Measurements from ENCODE around the gene GNPTAB.
"Not testable (repeated sequence)": the region's sequence is repeated elsewhere in the genome, so short reads cannot be mapped to it uniquely, and the experiment has no call there.

GNPTAB gene

DNA sequence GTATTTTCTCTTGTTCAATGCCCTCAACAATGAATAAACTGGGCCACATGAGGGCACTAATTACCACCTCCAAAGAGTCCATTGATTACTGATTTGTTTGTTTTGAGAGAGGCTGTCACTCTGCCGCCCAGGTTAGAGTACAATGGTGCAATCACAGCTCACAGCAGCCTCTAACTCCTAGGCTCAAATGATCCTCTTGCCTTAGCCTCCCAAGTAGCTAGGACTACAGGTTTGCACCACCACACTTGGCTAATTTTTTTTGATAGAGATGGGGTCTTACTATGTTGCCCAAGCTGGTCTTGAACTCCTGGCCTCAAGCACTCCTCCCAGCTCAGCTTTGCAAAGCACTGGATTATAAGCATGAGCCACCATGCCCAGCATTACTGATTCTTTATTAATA is 63.2 kb downstream of the GNPTAB start:
- FAIRE-seq, result no peak

DNA sequence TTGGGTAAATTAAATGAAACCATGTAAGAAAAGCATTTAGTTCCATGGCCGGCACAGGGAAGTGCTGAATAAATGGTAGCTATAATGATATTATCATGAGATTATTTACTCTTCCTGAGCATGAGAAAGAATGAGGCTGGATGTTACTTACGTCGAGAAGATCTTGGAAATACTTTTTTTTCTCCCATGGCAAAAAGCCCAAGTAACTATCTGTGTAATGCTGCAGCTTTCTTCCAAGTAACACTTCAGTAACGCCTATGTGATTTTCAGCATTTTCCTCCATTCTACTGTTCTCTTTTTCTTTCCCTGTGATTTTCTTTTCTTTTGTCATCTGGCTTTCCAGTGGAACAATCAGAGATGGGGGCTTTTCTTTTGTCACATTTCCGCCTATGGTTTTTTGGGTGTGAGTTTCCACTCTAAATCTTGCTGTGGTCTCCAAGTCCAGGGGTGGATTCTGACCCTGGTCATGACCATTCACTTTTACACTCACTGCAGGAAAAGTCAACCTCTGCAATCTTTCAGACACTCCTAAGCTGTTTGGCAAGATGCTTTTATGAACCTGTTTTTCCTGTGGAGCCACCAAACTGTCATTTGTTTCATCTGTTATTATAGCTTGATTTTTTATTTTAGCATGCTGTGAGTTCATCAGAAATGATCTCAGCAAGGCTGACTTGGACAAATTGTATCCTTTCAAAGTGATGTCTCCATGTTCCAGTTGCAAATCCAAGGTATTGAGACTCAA is 66.5 kb downstream of the GNPTAB start:
- no peak for FAIRE-seq

DNA sequence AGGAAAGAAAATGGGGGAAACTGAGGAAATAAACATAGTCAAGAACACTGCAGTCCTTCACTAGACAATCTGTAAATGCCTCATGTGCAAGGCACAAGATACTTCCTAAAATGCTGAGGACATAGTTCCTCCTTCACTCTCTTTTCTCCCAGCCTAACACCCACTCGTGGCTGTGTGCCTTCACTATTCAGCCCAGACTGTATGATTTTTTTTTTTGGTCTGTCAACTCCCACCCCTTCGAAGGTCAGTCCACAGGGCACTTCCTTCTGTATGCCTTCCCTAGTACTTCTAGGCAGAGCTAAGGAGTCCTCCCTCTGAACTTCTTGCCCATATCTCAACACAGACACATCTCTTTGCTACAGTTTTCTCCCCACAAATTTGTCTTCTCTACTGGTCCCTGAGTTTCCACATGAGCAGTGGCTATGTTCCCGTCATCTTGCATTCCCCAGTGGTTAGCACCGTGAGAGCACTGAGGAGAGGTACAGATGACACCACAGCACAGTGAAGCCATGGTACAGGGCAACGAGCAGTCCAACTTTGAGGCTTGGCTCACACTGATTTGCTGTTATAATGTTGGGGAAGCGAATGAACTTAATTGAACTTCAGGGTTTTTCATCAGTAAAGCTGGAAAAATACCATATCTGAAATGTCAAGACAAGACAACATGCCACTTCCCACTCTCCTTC is 67.4 kb downstream of the GNPTAB start:
- no peak for FAIRE-seq

DNA sequence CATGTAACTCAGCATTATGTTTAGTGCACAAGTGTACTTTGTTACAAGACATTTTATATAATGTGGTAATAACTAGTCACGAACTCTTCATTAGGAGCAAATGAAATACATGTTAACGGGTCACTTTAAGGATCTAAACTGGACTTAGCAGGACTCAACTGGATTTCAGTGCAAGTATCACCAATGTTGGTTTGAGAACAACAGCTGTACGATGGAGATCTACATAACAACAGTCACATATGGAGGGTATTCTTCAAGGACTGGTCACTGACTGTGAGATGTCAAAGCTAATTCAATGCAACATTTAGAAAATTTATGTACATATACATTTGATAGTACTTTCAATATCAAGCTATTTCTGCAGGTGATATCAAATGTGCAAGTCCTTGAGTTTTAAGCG is 69.0 kb downstream of the GNPTAB start:
- no peak for FAIRE-seq

DNA sequence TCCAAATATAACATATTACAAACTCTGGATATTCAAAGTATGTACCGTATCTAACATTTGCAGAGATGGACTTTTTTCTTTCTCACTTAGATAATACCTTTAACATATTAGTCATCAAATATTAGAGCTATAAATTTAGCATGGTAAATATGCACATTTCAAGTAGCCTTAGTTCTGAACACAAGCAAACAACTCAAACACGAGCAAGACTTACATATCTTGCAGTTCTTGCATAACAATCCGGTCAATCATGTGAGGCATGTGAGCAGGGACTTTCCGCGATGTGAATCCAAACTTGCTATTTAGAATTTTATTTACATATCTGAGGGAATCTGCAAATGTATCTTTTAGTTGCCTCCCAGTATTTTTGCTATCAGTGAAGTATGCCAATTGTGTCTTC is 69.4 kb downstream of the GNPTAB start:
- FAIRE-seq, result no peak

DNA sequence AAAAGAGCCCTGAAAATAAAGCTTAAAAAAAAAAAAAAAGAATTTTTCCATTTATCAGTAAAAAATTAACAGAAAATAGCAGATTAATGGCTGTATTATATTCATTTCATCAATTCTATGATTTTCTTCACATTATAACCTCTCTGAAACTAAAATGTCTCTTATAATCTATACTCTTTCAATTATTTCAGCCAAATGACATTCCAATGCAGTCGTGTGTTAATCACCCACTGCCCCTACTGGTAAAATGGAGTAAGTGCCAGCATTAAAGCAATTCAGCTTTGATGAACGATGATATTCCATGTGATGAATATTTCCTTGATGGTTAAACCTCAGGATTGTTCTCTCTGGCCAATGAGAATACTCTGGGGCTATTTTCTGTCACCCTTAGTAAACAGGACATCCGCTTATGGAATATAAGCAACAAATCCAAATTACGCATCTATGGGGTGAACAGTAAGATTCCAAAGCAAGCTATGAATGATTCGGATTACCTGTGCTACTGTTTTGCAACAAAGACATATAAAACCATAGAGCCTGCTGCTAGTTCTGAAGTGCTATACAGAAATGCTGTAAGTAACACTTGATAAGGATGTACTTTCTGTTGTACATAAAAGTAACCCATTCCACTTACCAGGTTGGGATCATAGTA is 71.2 kb downstream of the GNPTAB start:
- peak; percentile 36 for FAIRE-seq

DNA sequence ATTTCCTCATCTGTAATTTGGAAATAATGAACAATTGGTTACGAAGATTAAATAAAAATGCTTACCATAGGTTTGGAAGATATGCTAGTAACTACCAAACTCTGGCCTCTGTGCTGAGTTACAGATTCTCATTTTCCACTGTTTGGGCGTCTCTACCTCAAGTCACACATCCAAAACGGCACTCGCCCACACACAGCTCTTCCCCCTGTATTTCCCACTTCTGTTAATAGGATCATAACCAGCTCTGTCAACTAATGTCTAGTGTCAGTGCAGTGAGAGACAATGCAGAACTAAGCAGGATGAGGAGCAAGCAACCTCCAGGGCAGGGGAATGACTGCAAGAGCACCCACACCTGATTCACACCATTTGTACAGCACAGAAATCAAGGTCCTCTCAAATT is 80.6 kb downstream of the GNPTAB start:
- no peak for FAIRE-seq

DNA sequence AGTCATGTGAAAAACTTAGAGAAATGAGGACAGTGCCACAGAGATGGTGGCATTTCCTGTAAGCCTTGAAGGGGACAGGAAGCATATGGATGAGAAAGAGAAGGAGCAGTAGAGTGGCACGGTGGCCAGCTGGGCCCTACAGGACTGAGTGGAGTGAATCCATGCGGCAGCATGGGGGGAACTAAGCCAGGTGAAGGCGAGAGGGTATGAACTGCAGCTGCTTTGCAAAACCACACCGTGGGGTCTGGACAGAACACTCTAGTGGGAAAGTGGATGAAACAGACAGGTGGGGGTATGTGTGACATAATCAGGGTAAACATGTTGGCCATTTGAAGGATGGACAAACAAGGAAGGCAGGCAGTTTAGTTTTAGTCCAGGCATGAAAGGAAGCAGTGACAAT is 81.1 kb downstream of the GNPTAB start:
- no peak for FAIRE-seq

DNA sequence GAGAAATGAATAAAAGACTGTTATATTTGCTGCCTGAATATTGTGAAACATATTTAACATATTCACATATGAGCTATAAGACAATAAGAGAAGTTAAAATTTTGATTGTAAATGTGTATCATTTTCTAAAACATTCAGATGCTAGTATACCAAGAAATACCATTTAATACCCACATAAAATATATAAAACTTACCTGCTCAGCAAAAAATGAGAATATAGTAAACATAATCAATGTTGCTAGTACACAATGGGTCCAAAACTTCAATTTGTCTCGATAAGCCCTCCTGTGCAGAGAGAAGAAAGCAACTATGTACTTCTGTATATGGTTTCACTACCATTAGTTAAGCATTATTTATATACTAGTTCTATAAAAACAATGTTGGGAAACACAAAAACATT is 81.9 kb downstream of the GNPTAB start:
- FAIRE-seq, result no peak

DNA sequence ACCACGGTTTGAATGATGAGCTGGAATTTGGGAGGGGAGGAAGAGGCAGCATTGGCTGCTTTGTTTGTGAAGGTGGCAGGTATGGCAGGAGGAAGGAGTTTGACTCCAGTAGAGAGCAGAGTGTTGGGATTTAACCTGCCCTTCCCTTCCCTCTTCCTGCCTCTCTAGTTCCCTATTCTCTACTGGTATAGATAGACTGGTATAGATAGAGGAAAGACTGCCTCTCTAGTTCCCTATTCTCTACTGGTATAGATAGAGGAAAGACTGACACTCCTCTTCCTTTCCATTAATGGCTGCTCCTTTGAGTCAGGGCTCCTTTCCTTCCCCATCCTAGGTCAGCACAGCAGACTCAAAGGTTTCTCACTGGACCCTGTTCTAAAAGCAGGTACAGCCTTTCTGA is 83.1 kb downstream of the GNPTAB start:
- no peak for FAIRE-seq

DNA sequence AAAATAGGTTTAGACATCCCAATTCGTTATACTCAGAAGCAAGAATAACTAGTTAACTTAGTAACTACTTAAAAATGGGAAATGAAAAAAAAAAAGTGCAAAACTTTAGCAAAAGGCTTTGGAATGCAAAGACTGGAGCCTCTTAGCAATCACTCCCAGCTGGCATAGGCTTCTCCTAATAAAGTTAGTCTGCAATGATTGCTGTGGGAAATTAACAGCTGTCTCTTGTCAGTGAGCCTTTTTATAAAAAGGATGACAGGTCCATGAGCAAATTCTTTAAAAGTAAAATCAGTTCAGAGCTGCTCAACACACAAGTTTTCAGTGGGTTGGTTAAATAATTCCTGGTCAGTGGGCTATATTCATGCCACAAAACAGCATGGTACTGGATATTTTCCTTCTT is 84.1 kb downstream of the GNPTAB start:
- FAIRE-seq, result no peak

DNA sequence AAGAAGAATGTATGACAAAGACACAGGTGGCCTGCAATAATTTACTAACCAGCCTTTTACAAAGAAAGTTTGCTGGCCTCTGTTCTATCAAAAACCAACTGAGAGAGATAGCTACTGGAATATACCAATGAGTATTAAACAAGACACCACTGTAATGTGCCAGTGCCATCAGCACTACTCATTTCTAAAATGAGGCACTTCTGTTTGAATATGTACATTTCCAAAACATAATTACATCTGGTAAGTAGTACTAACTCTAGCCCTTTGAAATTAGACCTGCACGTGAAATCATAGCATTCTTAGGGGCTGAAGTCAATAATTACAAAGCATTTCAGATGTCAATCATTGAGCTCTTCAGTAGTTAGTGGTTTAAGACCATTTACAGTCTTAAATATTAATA is 84.6 kb downstream of the GNPTAB start:
- no peak for FAIRE-seq

DNA sequence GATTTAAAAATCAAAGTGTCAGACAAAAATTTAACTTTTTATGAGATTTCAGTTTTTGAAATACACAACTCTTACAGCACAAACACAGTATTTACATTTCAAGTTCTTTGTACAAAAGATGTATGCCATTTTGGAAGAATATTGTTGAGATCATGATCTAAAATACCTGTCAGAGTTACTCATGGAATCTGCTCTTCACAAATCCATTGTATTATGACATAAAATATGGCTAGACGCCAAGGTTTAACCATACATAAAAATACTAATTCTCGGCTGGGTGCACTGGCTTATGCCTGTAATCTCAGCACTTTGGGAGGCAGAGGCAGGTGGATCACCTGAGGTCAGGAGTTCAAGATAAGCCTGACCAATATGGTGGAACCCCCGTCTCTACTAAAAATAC is 85.3 kb downstream of the GNPTAB start:
- FAIRE-seq, result no peak

DNA sequence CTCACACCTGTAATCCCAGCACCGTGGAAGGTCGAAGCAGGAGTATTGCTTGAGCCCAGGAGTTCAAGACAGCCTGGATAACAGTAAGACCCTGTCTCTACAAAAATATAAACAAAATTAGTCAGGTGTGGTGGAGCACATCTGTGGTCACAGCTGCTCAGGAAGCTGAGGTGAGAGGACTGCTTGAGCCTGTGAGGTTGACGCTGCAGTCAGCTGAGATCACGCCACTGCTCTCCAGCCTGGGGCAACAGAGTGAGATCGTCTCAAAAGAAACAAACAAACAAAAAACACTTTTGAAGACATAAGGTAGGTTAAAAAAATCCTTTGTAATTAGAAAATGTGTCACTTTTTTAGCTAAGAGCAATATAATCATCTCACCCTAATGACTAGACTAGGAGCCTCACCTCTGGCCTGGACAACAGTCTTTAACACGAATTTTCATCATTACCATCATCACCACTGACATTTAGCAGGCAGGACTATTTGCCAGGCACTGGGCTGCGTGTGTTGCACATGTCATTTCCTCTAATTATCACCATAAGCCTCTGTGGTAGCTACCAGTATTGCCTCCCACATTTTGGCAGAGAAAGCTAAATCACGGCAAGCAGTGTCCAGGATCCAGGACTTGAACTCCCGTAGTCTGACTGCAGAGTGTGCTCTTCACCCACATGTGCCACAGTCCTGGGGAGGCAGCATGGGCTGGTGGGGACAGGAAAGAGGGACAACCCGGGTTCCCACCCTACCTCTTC is 86.9 kb downstream of the GNPTAB start:
- no peak for FAIRE-seq

DNA sequence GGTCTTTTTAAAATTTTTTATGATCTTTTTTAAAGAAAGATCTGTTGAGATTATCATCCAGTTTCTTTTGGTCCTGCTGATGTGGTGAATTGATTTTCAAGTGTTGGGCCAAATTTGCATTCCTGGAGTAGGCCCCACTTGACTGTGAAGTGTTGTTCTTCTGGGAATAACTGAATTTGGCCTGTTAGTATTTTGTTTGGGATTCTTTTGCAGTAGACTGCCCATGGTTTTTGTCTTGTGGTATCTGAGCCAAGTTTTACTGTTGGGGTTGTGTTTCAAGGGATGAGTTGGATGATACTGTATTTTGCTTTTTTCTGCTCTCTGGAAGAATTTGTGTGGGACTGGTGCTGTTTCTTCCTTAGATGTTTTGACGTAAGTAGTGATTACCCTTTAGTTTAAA is 87.5 kb downstream of the GNPTAB start:
- no peak for FAIRE-seq

DNA sequence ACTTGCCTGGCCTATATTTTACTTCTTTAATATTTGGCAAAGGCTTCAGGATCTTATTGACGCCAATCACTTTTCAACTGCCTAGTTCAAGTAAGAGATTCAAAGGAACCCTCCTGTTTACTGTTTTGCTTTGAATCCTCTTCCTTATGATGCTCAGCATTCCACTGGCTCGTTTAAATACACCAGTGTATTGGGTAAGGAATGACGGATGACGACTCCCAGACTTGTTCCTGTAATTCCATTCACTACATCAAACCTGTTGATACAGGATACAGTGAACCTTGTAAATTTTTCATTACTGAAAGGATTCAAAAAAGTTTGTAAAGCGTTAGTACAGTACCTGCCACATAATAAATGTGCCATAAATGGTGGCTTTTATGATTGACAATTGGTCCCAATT is 89.8 kb downstream of the GNPTAB start:
- no peak for FAIRE-seq

DNA sequence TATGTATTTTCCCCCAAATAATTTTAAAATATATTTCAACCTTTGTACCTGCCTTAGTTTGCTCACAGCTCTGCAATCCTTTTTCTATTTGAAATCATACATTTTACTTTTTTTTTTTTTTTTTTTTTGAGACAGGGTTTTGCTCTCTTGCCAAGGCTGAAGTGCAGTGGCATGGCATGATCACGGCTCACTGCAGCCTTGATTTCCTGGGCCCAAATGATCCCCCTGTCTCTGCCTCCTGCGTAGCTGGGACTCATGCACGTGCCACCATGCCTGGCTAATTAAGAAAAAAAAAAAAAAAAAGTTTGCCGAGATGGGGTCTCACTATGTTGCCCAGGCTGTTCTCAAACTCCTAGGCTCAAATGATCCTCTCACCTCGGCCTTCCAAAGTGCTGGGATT is 90.2 kb downstream of the GNPTAB start:
- no peak for FAIRE-seq

DNA sequence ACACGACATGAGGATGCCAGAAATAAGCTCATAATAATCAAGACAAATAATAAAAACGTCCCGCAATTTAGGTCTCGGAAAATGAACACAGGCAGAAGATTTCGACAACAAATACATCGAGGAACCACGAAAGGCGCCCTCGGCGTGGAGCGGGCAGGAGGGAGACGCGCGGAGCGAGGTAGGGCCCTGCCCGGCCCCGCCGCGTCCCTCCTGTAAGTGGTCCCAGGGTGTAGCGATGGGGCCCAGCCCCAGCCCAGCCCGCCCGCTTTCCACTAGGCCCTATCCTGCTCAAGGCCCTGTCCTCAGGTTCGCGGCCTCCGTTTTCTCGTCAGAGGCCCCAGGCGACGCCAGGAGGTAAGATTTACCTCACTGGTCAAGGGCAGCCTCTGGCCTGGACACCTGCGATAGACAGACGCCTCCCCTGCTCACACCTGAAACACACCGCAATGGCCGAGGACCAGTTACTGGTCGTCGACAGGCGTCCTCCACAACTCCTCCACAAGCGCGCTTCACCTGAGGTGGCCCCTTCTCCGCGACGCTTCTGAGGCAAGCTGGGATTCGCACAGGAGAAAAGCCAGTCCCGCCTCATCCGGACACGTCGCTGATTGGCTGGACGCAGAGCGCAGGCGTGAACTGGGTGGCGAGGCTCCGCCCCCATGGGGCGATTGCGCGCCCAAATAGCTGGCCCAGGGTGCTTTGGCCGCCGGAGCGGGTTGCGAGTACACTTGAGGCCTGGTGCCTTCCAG is 91.7 kb downstream of the GNPTAB start, which contains the start of gene SYCP3:
Gene SYCP3 (minus strand): TSS at position 543 of the 746 bp plus-strand sequence. CDS start 1,527 bp downstream, outside the sequence.
- FAIRE-seq, result no peak

DNA sequence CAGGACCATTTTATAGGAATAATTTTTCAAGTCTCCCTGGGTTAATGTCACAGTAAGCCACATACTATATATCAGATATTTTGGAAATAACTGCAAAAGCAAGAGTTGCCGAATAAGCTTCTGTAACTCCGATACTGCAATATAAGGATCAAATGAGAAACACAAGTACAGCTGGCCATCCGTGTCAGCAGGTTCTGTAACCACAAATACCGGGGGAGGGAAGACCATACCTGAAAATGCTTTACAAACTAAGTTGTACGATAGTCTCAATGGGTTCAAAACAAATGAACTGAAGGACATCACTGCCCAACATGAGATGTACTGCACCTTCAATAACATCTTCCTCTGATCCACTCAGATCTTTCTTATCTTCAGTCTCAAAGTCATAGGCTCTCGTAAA is 93.3 kb downstream of the GNPTAB start:
- no peak for FAIRE-seq

DNA sequence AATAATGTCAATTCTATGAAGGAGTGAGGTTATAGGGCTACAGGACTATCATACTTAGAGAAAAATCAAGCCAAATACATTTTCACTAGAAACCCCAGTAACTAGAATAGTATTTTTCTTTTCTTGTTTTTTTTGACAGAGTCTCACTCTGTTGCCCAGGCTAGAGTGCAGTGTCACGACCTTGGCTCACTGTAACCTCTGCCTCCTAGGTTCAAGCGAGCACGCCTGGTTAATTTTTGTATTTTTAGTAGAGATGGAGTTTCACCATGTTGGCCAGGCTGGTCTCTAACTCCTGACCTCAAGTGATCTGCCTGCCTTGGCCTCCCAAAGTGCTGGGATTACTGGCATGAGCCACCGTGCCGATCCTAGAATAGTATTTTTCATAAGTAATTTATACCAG is 96.3 kb downstream of the GNPTAB start:
- FAIRE-seq, result not testable (repeated sequence)

DNA sequence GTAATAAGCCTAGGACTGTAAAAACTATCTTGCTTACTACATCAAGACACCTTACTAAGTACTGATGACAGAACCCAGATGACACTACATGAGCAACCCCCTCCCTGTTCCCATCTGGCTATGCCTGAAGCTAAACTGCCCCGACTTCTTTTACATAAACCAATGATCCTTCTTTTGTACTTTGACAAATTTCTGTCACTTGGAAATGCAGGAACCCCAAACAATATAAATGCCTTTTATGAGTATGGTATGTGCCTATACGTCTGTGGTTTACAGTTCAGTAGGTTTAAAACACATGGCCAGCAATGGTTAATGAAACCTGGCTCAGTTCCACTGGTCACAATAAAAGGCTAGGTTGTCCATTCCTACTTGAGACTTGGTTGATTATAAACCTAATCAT is 97.6 kb downstream of the GNPTAB start:
- FAIRE-seq, result no peak

DNA sequence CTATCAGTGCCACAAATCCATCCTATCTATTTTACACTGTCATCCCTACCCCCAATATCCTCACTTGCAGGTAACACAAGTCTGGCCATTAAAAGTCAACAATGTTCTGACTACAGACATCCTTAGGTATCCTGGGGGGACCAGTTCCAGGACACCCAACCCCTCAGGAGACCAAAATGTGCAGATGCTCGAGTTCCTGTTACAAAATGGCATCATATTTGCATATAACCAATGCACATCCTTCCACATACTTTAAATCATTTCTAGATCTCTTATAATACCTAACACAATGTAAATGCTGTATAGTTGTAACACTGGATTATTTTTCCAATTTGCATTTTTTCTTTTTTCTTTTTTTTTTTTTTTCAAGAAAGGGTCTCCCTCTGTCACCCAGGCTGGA is 98.4 kb downstream of the GNPTAB start:
- no peak for FAIRE-seq

DNA sequence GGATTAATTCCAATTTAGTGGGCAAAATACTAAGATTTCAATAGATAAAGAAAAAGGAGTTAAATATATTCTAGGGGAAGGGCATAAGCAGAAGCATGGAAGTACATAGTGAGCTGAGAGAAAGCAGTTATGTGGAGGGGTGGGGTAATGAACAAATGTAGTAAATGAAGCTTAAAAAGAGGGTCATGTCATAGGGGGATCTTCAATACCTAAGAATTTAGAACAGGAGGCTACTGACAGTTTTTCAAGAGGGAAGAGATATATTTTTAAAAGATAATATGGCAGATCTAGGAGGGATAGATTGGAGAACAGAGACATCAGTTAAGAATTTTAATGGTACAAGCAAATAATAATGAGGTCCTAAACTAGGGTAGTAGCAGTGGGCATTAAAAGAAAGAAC is 100.9 kb downstream of the GNPTAB start:
- FAIRE-seq, result no peak

All from islet of Langerhans (tissue), 1 donor.